IMR-90 (cell line): ENCODE data around the gene CDCP1.

Source experiments
- CEBPB ChIP-seq: IDR thresholded peaks from 2 replicates; pipeline ENCODE4 v1.6.1; 2012; ENCODE audit warnings: low read depth, low read length, improper control_type of control experiment
- MAFK ChIP-seq: IDR thresholded peaks from 2 replicates; pipeline ENCODE4 v1.6.1; 2012; ENCODE audit warnings: low read depth, low read length, improper control_type of control experiment
- POLR2A ChIP-seq: IDR thresholded peaks from 2 replicates; pipeline ENCODE4 v1.6.1; 2012; ENCODE audit warnings: mild to moderate bottlenecking, low read depth, low read length
- RFX5 ChIP-seq: IDR thresholded peaks from 2 replicates; pipeline ENCODE4 v1.8.0; 2012; ENCODE audit warnings: low read depth, mild to moderate bottlenecking, low read length, moderate library complexity
- USF2 ChIP-seq: fragments of 150-350 bp; IDR thresholded peaks from 2 replicates; pipeline ENCODE4 v1.6.1; 2017; ENCODE audit warnings: mild to moderate bottlenecking, antibody characterized with exemption, low read length, low read depth
- TF ChIP-seq, protein P1 (sequence below): conservative IDR thresholded peaks from 2 replicates; pipeline ENCODE4 v1.5.1; 2012; ENCODE audit warnings: mild to moderate bottlenecking, low read depth, low read length, improper control_type of control experiment

- TF ChIP-seq USF2 = no peak
- TF ChIP-seq, protein P1, sequence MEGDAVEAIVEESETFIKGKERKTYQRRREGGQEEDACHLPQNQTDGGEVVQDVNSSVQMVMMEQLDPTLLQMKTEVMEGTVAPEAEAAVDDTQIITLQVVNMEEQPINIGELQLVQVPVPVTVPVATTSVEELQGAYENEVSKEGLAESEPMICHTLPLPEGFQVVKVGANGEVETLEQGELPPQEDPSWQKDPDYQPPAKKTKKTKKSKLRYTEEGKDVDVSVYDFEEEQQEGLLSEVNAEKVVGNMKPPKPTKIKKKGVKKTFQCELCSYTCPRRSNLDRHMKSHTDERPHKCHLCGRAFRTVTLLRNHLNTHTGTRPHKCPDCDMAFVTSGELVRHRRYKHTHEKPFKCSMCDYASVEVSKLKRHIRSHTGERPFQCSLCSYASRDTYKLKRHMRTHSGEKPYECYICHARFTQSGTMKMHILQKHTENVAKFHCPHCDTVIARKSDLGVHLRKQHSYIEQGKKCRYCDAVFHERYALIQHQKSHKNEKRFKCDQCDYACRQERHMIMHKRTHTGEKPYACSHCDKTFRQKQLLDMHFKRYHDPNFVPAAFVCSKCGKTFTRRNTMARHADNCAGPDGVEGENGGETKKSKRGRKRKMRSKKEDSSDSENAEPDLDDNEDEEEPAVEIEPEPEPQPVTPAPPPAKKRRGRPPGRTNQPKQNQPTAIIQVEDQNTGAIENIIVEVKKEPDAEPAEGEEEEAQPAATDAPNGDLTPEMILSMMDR = no peak
- TF ChIP-seq POLR2A = no peak
- no peak for TF ChIP-seq CEBPB
- no peak for TF ChIP-seq MAFK
- TF ChIP-seq RFX5 = no peak
These were observed 29.8 kb downstream of the CDCP1 start for GRCh38 chr3:45116350-45116749.
